Sigmoid colon (tissue), 4 donors: ENCODE data around the gene DAPK2.

Experiments used
- EP300 ChIP-seq, 4 donors: sonication (generic); formaldehyde crosslinking; IDR thresholded peaks; one replicate each; pipeline ENCODE4 v1.6.1; 2017; ENCODE audit warnings: antibody characterized with exemption in 4 of 4
- POLR2AphosphoS5 ChIP-seq, 4 donors: sonication (generic); formaldehyde crosslinking; IDR thresholded peaks; one replicate each; pipeline ENCODE4 v1.6.1; 2017; ENCODE audit warnings: antibody characterized with exemption in 4 of 4
- TF ChIP-seq, protein P1 (sequence below), 4 experiments: fragments of 450-650 bp in 3 of 4; fragments of 200-600 bp in 1 of 4; IDR thresholded peaks; one replicate each; pipeline ENCODE4 v1.5.1; 2016 to 2019; ENCODE audit warnings: antibody characterized with exemption in 4 of 4, mild to moderate bottlenecking in 3 of 4, moderate library complexity in 2 of 4

DNA sequence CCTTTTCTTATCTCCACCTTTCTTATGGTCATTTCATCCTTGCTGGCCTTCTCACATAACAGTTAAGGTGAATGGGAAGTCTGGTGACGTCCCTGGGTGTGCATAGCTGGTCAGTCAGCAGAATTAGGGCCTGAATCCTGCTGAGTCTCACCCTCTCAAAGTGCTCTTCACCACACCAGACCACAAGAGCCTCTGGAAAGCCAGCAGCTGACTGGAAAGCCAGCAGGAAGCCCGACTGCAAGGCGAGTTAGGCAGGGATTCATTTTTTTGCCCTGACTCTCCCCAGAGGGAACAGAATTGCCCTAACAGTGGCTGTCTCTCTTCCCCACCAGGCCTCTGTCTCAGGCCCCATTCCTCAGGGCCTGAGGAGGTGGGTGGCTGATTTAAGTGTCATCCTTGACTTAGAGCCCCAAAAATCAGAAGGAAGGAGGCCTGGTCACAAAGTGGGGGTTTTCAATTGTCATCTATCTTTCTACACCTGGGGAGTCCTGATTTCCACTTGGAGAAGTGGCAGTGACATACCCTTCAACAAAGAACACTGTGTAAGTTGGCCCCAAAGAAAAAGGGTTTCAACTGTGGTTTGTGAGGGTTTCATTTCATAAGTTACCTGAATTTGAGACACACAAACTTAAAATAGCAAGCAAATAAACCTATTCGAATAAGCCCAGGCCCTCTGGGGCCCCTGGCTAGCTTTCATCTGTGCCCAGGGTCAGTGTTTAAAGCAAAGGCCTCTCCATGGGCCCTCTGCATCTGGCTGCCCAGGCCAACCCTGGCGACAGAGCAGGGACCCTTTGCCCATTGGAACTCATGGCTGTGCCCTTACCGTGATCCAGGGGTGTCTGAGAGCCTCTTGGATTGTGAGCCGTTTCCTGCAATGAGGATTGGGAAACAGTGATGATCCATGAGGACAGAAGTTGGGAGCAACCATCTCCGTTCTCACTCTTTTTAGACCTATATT lies 122.0 kb downstream of the DAPK2 start:
- TF ChIP-seq EP300 (IDR thresholded peaks at IDR 0.05) (no peak), POLR2AphosphoS5 (IDR thresholded peaks at IDR 0.05) (no peak)
- TF ChIP-seq, protein P1, sequence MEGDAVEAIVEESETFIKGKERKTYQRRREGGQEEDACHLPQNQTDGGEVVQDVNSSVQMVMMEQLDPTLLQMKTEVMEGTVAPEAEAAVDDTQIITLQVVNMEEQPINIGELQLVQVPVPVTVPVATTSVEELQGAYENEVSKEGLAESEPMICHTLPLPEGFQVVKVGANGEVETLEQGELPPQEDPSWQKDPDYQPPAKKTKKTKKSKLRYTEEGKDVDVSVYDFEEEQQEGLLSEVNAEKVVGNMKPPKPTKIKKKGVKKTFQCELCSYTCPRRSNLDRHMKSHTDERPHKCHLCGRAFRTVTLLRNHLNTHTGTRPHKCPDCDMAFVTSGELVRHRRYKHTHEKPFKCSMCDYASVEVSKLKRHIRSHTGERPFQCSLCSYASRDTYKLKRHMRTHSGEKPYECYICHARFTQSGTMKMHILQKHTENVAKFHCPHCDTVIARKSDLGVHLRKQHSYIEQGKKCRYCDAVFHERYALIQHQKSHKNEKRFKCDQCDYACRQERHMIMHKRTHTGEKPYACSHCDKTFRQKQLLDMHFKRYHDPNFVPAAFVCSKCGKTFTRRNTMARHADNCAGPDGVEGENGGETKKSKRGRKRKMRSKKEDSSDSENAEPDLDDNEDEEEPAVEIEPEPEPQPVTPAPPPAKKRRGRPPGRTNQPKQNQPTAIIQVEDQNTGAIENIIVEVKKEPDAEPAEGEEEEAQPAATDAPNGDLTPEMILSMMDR (IDR thresholded peaks at IDR 0.05), result no peak
